Left lobe of liver (tissue), 2 donors: ENCODE data around the gene KIR2DL3. TPM values are rescaled to one million over a fixed set of nuclear protein-coding genes. Genes with fewer than 3 reads are reported as not detected.
"Not testable (repeated sequence)": the region's sequence is repeated elsewhere in the genome, so short reads cannot be mapped to it uniquely, and the experiment has no call there.

Experiments used
- ATAC-seq: fragments of 200-7000 bp; cut with Tn5 transposase; one replicate; pipeline ENCODE4 v1.9.1; 2020; ENCODE audit warnings: mild to moderate bottlenecking, moderate library complexity
- DNase-seq: peaks from one replicate; pipeline ENCODE4 v3.0.0-alpha.2; 2020; ENCODE audit warnings: low spot score
- total RNA-seq: library from RNA; stranded (reverse); gene quantifications from one replicate; pipeline ENCODE4 v1.2.1, GENCODE V29; 2021
- donor health status: DM: no; HTN: no; CAD: no; lungs with moderate emphysema.
- donor health status: DM: no; HTN: yes; CAD: no.

The KIR2DL3 gene
- total RNA-seq, 1 donor from 2014 or later = not detected

DNA sequence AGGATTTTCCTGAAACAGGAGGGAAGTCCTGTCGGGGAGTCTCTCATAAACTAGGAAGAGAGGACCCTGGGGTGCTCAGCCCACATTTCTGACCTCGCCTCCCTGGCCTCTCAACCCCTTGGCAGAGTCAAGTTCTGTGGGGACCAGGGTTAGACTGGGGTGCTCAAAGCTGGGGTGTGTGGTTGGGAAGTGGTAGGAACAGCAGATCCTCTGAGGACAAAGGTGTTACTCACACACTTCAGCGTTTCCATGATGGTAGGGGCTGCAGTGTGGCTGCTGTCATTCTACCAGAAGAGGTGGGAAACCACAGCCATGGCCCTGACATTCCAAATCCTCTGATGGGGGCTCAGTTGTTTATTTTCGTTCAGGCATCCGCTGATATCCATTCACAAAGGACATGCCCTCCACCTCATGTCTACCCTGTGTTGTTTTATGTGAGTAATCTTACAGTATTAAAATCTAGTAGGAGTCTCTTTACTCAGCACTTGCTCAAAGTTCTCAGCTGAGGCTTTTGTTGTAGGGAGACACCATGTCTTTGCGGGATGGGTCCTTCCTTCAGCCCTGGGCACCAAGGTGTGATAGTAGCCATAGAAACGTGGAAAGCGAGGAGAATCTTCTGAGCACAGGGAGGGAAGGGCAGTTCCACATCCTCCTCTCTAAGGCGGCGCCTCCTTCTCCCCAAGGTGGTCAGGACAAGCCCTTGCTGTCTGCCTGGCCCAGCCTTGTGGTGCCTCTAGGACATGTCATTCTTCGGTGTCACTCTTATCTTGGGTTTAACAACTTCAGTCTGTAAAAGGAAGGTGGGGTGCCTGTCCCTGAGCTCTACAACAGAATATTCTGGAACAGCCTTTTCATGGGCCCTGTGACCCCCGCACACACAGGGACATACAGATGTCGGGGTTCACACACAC, 1.5 kb downstream of the KIR2DL3 start:
- ATAC-seq (no peak), DNase-seq (no peak)

GRCh38 chr19:54741950-54742349, 3.6 kb downstream of the KIR2DL3 start:
- ATAC-seq, DNase-seq: not testable (repeated sequence)

DNA sequence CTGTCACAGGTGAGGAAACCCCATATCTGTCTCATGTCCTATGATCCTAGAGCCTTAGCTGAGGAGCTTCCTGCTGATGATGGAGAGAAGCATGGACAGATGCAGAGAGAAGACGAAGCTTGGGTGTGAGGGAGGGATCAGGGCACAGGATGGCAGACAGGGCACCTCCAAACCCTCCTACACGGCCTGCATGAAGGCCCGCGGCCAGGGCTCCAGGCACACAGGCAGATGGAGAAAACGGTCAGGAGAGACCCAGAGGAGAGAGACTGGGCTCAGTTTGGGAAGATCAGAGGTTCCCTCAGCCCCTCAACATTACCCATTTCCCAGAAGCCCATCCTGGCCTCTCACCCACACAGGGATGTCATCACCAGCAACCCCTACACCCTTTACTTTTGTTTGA, 5.8 kb downstream of the KIR2DL3 start:
- not testable (repeated sequence) for DNase-seq, ATAC-seq

DNA sequence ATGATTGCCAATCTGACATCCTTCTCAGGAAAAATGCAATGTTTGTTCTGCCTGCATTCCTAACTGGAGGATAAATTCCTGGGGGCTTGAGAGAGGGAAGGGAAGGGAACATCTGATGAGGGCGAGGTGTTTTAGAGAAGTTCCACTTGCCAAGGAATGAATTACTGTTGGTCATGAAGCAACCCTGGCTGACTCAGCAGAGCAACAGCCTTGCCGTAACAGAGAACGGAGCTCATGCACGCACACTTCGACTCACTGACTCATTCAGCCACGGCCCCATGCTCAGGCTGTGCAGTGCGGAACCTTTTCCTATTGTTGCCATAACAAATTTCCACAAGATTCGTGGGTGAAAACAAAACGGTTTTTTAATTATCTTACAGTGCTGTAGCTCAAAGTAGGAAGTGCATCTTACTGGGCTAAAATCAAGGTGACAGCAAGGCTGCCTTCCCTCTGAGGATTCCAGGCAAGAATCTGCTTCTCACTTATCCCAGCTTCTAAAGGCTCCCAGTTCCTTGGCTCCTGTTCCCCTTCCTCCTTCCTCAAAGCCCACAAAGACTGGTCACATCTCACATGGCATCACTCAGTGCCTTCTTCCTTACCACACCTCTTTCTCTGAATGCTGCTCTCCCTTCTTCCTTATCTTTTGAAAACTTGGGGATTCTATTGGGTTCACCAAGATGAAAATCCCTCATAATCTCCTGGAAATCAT, 9.5 kb downstream of the KIR2DL3 start:
- ATAC-seq = not testable (repeated sequence)
- DNase-seq = peak; percentile 50

GRCh38 chr19:54750276-54750675, 12.0 kb downstream of the KIR2DL3 start:
- not testable (repeated sequence) for DNase-seq, ATAC-seq

- not testable (repeated sequence) for ATAC-seq, DNase-seq
These were observed 18.1 kb downstream of the KIR2DL3 start for GRCh38 chr19:54756204-54757110.

- not testable (repeated sequence) for DNase-seq, ATAC-seq
These were observed 20.3 kb downstream of the KIR2DL3 start for GRCh38 chr19:54758577-54758976.

DNA sequence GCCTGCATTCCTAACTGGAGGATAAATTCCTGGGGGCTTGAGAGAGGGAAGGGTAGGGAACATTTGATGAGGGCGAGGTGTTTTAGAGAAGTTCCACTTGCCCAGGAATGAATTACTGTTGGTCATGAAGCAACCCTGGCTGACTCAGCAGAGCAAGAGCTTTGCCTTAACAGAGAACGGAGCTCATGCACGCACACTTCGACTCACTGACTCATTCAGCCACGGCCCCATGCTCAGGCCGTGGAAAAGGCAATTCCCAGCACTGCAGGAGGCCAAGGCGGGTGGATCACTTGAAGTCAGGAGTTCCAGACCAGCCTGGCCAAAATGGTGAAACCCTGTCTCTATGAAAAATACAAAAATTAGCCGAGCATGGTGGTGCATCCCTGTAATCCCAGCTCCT, 25.9 kb downstream of the KIR2DL3 start:
- not testable (repeated sequence) for ATAC-seq, DNase-seq

- ATAC-seq, DNase-seq: not testable (repeated sequence)
These were observed 28.2 kb downstream of the KIR2DL3 start for GRCh38 chr19:54766464-54766863.

DNA sequence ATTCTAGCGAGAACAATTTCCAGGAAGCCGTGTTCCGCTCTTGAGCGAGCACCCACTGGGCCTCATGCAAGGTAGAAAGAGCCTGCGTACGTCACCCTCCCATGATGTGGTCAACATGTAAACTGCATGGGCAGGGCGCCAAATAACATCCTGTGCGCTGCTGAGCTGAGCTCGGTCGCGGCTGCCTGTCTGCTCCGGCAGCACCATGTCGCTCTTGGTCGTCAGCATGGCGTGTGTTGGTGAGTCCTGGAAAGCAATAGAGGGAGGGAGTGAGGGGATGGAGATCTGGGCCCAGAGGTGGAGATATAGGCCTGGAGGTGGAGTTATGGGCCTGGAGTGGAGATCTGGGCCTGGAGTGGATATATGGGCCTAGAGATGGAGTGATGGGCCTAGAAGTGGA, 31.3 kb downstream of the KIR2DL3 start, which contains the start of gene KIR2DL1:
KIR2DL1 (plus strand) TSS at position 148 of the 400 bp plus-strand sequence; CDS start at position 206, 58 bp downstream.
- not testable (repeated sequence) for DNase-seq, ATAC-seq

DNA sequence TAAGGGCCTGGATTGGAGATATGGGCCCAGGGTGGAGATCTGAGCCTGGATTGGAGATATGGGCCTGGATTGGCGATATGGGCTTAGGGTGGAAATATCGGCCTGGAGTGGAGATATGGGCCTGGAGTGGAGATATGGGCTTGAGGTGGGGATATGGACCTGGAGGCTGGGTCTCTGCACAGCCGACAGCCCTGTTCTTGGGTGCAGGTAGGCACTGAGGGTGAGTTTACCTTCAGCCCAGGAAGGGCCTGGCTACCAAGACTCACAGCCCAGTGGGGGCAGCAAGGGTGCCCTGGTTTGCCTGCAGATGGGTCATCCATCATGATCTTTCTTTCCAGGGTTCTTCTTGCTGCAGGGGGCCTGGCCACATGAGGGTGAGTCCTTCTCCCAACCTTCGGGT, 32.2 kb downstream of the KIR2DL3 start:
- ATAC-seq = not testable (repeated sequence)
- DNase-seq = peak; percentile 22

- not testable (repeated sequence) for ATAC-seq
These were observed 33.0 kb downstream of the KIR2DL3 start for GRCh38 chr19:54771018-54771960.

GRCh38 chr19:54772666-54773065, 34.4 kb downstream of the KIR2DL3 start:
- DNase-seq = peak; percentile 21
- ATAC-seq = not testable (repeated sequence)

More at GRCh38 chr19:54771018-54771960, 33.0 kb downstream of the KIR2DL3 start:
- DNase-seq = peak; percentile 33

GRCh38 chr19:54775095-54775815, 36.9 kb downstream of the KIR2DL3 start:
- ATAC-seq = not testable (repeated sequence)

GRCh38 chr19:54775830-54776229, 37.5 kb downstream of the KIR2DL3 start:
- DNase-seq = peak; percentile 14
- not testable (repeated sequence) for ATAC-seq

More at GRCh38 chr19:54775095-54775815, 36.9 kb downstream of the KIR2DL3 start:
- DNase-seq = peak; percentile 37

DNA sequence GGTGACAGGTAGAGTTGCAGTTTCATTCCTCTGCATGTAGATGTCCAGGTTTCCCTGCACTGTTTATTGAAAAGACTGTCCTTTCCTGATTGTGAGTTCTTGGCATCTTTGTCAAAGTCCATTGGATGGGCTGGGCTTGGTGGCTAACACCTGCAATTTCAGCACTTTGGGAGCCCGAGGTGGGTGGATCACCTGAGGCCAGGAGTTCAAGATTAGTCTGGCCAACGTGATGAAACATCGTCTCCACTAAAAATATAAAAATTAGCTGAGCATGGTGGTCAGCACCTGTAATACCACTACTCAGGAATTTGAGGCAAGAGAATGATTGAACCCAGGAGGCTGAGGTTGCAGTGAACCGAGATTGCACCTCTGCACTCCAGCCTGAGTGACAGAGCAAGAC, 39.5 kb downstream of the KIR2DL3 start:
- not testable (repeated sequence) for ATAC-seq, DNase-seq

GRCh38 chr19:54778896-54779295, 40.6 kb downstream of the KIR2DL3 start:
- peak; percentile 8 for DNase-seq
- not testable (repeated sequence) for ATAC-seq

DNA sequence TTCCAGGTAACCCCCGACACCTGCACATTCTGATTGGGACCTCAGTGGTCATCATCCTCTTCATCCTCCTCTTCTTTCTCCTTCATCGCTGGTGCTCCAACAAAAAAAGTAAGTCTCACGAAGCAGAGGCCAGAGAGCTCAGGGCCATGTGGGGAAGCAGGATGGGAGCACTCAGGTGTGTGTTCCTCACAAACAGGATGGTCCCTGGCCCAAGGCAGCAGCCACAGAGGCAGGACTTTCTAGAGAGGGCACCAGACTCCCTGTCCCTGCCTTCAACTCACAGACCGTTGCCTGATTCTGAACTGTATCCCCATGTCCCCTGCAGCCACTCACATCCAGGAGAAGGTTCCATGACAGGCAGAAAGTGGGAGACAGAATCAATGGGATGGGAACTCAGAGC, 44.6 kb downstream of the KIR2DL3 start:
- not testable (repeated sequence) for ATAC-seq

More for the DNA sequence above, 44.6 kb downstream of the KIR2DL3 start:
- not testable (repeated sequence) for DNase-seq
